HCT116 (cell line): ENCODE results near the gene CPSF4L.

Experiments
- CEBPB ChIP-seq: IDR thresholded peaks from 2 replicates; pipeline ENCODE4 v1.6.1; 2012; ENCODE audit warnings: low read depth
- EZH2 ChIP-seq: fragments of 200-600 bp; sonication (generic); IDR thresholded peaks from 2 replicates; pipeline ENCODE4 v1.6.1; 2017; ENCODE audit warnings: antibody characterized with exemption, mixed run types
- POLR2A ChIP-seq: IDR thresholded peaks from 2 replicates; pipeline ENCODE4 v1.7.0; 2011; ENCODE audit warnings: borderline replicate concordance; ENCODE audit not compliant: insufficient read depth, insufficient read length; ENCODE audit errors: extremely low read depth
- SIN3A ChIP-seq: IDR thresholded peaks from 2 replicates; pipeline ENCODE4 v1.6.1; 2012; ENCODE audit warnings: low read depth
- YY1 ChIP-seq: IDR thresholded peaks from 2 replicates; pipeline ENCODE4 v1.6.1; 2011; ENCODE audit warnings: low read length, low read depth, moderate library complexity, mild to moderate bottlenecking; ENCODE audit not compliant: insufficient replicate concordance; ENCODE audit errors: extremely low read depth
- ZNF274 ChIP-seq: fragments of 200-500 bp; sonication (Bioruptor generic); IDR thresholded peaks from 2 replicates; pipeline ENCODE4 v1.6.1; 2014; ENCODE audit warnings: mild to moderate bottlenecking, low read depth, low read length, inconsistent platforms
- TF ChIP-seq, protein P1 (sequence below), 3 experiments: fragments of 200-600 bp in 1 of 3; sonication (generic) in 1 of 3; IDR thresholded peaks in 2 of 3; conservative IDR thresholded peaks in 1 of 3; 2 replicates each; pipeline ENCODE4 v1.5.1; 2012 to 2017; ENCODE audit warnings: low read depth in 2 of 3, low read length in 2 of 3, antibody characterized with exemption in 1 of 3, borderline replicate concordance in 1 of 3, control low read depth in 1 of 3, mild to moderate bottlenecking in 1 of 3, mixed read lengths in 1 of 3, mixed run types in 1 of 3, moderate library complexity in 1 of 3; ENCODE audit not compliant: insufficient read depth in 1 of 3
- TF ChIP-seq, protein P2 (sequence below): IDR thresholded peaks from 2 replicates; pipeline ENCODE4 v1.6.1; 2012; ENCODE audit warnings: low read depth
- TF ChIP-seq, protein P3 (sequence below): IDR thresholded peaks from 2 replicates; pipeline ENCODE4 v1.6.1; 2011; ENCODE audit warnings: mild to moderate bottlenecking, low read length, moderate library complexity; ENCODE audit not compliant: insufficient replicate concordance; ENCODE audit errors: extremely low read depth

DNA sequence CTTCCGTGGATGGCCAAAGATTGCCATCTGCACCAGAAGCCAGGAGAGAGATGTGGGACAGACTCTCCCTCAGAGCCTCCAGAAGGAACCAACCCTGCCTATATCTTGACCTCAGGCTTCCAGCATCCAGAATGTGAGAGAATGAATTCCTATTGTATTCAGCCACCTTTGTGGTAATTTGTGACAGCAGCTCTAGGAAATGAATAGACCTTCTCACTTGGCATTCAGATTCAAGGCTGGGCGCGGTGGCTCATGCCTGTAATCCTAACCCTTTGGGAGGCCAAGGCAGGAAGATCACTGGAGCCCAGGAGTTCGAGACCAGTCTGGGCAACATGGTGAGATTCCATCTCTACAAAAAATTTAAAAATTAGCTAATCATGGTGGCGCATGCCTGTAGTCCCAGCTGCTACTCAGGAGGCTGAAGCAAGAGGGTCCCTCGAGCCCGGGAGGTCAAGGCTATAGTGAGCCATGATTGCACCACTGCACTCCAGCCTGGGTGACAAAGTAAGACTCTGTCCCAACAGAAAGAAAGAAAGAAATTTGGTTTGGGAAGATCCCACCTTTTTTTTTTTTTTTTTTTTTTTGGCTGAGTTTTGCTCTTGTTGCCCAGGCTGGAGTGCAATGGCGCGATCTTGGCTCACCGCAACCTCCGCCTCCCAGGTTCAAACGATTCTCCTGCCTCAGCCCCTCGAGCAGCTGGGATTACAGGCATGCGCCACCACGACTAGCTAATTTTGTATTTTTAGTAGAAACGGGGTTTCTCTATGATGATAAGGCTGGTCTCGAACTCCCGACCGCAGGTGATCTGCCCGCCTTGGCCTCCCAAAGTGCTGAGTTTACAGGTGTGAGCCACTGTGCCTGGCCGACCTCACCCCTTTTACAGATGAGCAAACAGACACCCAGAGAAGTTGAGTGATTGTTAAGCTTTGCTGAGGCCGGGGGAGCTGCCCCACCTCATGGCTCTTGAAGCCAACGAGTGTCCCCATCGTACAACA is 4.3 kb upstream of the CPSF4L start:
- TF ChIP-seq, protein P1, sequence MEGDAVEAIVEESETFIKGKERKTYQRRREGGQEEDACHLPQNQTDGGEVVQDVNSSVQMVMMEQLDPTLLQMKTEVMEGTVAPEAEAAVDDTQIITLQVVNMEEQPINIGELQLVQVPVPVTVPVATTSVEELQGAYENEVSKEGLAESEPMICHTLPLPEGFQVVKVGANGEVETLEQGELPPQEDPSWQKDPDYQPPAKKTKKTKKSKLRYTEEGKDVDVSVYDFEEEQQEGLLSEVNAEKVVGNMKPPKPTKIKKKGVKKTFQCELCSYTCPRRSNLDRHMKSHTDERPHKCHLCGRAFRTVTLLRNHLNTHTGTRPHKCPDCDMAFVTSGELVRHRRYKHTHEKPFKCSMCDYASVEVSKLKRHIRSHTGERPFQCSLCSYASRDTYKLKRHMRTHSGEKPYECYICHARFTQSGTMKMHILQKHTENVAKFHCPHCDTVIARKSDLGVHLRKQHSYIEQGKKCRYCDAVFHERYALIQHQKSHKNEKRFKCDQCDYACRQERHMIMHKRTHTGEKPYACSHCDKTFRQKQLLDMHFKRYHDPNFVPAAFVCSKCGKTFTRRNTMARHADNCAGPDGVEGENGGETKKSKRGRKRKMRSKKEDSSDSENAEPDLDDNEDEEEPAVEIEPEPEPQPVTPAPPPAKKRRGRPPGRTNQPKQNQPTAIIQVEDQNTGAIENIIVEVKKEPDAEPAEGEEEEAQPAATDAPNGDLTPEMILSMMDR (IDR thresholded peaks at IDR 0.05 in 2 of 3, conservative IDR thresholded peaks at IDR 0.05 in 1 of 3; ENCODE audit: borderline replicate concordance in 1 of 3, insufficient read depth in 1 of 3, low read depth in 2 of 3, low read length in 2 of 3): no peak
- TF ChIP-seq CEBPB (no peak), EZH2 (no peak), SIN3A (no peak), YY1 (no peak), ZNF274 (no peak), POLR2A (no peak)
- TF ChIP-seq, protein P2, sequence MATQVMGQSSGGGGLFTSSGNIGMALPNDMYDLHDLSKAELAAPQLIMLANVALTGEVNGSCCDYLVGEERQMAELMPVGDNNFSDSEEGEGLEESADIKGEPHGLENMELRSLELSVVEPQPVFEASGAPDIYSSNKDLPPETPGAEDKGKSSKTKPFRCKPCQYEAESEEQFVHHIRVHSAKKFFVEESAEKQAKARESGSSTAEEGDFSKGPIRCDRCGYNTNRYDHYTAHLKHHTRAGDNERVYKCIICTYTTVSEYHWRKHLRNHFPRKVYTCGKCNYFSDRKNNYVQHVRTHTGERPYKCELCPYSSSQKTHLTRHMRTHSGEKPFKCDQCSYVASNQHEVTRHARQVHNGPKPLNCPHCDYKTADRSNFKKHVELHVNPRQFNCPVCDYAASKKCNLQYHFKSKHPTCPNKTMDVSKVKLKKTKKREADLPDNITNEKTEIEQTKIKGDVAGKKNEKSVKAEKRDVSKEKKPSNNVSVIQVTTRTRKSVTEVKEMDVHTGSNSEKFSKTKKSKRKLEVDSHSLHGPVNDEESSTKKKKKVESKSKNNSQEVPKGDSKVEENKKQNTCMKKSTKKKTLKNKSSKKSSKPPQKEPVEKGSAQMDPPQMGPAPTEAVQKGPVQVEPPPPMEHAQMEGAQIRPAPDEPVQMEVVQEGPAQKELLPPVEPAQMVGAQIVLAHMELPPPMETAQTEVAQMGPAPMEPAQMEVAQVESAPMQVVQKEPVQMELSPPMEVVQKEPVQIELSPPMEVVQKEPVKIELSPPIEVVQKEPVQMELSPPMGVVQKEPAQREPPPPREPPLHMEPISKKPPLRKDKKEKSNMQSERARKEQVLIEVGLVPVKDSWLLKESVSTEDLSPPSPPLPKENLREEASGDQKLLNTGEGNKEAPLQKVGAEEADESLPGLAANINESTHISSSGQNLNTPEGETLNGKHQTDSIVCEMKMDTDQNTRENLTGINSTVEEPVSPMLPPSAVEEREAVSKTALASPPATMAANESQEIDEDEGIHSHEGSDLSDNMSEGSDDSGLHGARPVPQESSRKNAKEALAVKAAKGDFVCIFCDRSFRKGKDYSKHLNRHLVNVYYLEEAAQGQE: no peak
- TF ChIP-seq, protein P3, sequence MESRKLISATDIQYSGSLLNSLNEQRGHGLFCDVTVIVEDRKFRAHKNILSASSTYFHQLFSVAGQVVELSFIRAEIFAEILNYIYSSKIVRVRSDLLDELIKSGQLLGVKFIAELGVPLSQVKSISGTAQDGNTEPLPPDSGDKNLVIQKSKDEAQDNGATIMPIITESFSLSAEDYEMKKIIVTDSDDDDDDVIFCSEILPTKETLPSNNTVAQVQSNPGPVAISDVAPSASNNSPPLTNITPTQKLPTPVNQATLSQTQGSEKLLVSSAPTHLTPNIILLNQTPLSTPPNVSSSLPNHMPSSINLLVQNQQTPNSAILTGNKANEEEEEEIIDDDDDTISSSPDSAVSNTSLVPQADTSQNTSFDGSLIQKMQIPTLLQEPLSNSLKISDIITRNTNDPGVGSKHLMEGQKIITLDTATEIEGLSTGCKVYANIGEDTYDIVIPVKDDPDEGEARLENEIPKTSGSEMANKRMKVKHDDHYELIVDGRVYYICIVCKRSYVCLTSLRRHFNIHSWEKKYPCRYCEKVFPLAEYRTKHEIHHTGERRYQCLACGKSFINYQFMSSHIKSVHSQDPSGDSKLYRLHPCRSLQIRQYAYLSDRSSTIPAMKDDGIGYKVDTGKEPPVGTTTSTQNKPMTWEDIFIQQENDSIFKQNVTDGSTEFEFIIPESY: no peak
